ENCODE data around the gene GAGE12J. TPM values are rescaled to one million over a fixed set of nuclear protein-coding genes. Genes with fewer than 3 reads are reported as not detected.

GAGE12J gene
- total and polyA plus RNA-seq, 2 donors (not counting 3 experiments of a cell fraction or from before 2014, with no cell fraction given): not detected

DNA sequence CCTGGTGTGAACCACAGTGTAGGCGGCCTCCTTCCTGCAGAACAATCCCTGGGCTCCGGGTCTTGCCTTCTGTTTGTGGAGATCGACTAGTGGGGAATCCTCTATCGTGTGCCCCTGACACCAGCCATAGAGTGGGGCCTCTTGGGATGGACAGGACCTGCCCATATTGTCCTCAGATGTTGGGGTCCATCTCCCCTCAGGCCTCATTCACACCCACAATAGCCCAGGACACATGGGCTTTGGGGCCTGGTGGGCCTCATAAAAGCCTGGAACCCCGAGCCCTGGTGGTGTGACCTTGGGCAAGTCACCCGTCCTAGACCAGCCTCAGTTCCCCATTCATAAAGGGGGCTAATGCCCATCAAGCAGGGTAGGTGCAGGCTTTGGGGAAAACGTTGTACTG lies 31.6 kb upstream of the GAGE12J start:
- no peak for FAIRE-seq
- POLR2A ChIA-PET: no interaction called here
- intact Hi-C loops (cut with micrococcal nuclease): loop anchor here (5.0 kb wide), 1 partner anchor 547 kb away; no protein-coding TSS in a partner anchor

More for the DNA sequence above, 31.6 kb upstream of the GAGE12J start:
- no peak overlapping the region for H3K9ac ChIP-seq (replicated peaks; ENCODE audit: extremely low read depth, insufficient read depth, low read length)
- DNase-seq (ENCODE audit: low read depth, low spot score): no peak
- no peak overlapping the region for H3K4me3 ChIP-seq (replicated peaks in 1 of 3; ENCODE audit: insufficient read depth in 1 of 3, low read depth in 1 of 3, low read length in 3 of 3)
- dilution Hi-C loops (cut with MboI; ENCODE audit: extremely low pct_ligation_motif_present, low sequenced_read_pairs): no loop called here
- no peaks in the 10 kb centered on the region for H3K36me3 ChIP-seq (ENCODE audit: control insufficient read depth in 2 of 2, extremely low read depth in 1 of 2, insufficient read depth in 2 of 2, low read length in 2 of 2)
- no peaks in the 10 kb centered on the region for H3K27me3 ChIP-seq (ENCODE audit: control insufficient read depth in 2 of 2, insufficient read depth in 2 of 2, low read length in 2 of 2)
- H3K27ac ChIP-seq (ENCODE audit: insufficient read depth, low read depth, low read length): no peak overlapping the region
- no peaks in the 10 kb centered on the region for H3K9me1 ChIP-seq (replicated peaks; ENCODE audit: control insufficient read depth, extremely low read depth, insufficient read depth, low read length)
- TF ChIP-seq POLR2AphosphoS5 (IDR thresholded peaks at IDR 0.05; ENCODE audit: insufficient read depth, low read depth, low read length) (no peak), POLR2A (IDR thresholded peaks at IDR 0.05; ENCODE audit: low read depth, low read length) (no peak), GATA2 (IDR thresholded peaks at IDR 0.05; ENCODE audit: insufficient read depth, insufficient read length, low read depth, low read length) (no peak), EZH2 (IDR thresholded peaks at IDR 0.05; ENCODE audit: borderline replicate concordance, low read depth, low read length, severe bottlenecking) (no peak), MYC (IDR thresholded peaks at IDR 0.05; ENCODE audit: low read depth, low read length) (no peak), JUN (IDR thresholded peaks at IDR 0.05; ENCODE audit: borderline replicate concordance, insufficient read depth, insufficient read length, low read depth) (no peak), FOS (IDR thresholded peaks at IDR 0.05; ENCODE audit: borderline replicate concordance, insufficient read depth, low read length) (no peak)
- TF ChIP-seq, protein P1, sequence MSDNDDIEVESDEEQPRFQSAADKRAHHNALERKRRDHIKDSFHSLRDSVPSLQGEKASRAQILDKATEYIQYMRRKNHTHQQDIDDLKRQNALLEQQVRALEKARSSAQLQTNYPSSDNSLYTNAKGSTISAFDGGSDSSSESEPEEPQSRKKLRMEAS (IDR thresholded peaks at IDR 0.05; ENCODE audit: insufficient read depth, insufficient read length): no peak
- TF ChIP-seq, protein P2, sequence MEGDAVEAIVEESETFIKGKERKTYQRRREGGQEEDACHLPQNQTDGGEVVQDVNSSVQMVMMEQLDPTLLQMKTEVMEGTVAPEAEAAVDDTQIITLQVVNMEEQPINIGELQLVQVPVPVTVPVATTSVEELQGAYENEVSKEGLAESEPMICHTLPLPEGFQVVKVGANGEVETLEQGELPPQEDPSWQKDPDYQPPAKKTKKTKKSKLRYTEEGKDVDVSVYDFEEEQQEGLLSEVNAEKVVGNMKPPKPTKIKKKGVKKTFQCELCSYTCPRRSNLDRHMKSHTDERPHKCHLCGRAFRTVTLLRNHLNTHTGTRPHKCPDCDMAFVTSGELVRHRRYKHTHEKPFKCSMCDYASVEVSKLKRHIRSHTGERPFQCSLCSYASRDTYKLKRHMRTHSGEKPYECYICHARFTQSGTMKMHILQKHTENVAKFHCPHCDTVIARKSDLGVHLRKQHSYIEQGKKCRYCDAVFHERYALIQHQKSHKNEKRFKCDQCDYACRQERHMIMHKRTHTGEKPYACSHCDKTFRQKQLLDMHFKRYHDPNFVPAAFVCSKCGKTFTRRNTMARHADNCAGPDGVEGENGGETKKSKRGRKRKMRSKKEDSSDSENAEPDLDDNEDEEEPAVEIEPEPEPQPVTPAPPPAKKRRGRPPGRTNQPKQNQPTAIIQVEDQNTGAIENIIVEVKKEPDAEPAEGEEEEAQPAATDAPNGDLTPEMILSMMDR (IDR thresholded peaks at IDR 0.05; ENCODE audit: extremely low read depth in 1 of 2, insufficient read depth in 1 of 2, low read depth in 1 of 2, low read length in 2 of 2): no peak
- H3K9me3 ChIP-seq (replicated peaks; ENCODE audit: control insufficient read depth, insufficient read depth, low read length): no peaks in the 10 kb centered on the region
- H3K4me2 ChIP-seq (ENCODE audit: insufficient read depth, low read length): no peak overlapping the region
- no TSS peak for BruUV-seq (replicated peaks)
- no peaks in the 10 kb centered on the region for H3K4me1 ChIP-seq (ENCODE audit: control insufficient read depth, extremely low read depth, insufficient read depth, low read length)
- CTCF ChIA-PET: no interaction called here
- no peak overlapping the region for H2AFZ ChIP-seq (ENCODE audit: low read depth, low read length)
- H4K20me1 ChIP-seq (replicated peaks; ENCODE audit: control insufficient read depth, extremely low read depth, insufficient read depth, low read length): no peaks in the 10 kb centered on the region
- H3K79me2 ChIP-seq (ENCODE audit: control insufficient read depth, insufficient read depth, low read length): no peaks in the 10 kb centered on the region

Data from endothelial cell of umbilical vein (primary cell).